ENCODE results near the gene PDE6D. TPM values are rescaled to one million over a fixed set of nuclear protein-coding genes. Genes with fewer than 3 reads are reported as not detected.

The PDE6D gene
- total RNA-seq, 1 donor from 2014 or later = 34.6 TPM

DNA sequence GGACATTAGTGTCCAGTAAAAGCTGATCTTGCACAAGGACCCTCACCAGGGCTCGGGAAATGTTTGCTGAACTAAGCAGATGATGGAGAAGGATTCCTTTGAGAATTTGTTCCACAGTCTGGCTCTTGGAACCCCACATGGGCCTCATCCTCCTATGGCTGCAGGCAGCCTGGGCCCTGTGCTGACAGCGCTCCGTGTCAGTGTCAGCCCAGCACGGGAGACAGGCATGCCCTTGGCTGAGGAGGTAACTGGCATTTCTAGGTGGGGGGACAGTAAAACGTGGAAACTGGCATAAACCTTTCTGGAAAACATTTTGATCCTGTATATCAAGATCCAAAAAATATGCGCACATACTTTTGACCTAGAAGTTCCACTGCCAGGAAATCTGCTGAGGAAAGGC lies 62.3 kb downstream of the PDE6D start:
- Histone ChIP-seq H3K27me3 (ENCODE audit: control insufficient read depth, insufficient read depth, low read length) (no peaks in the 10 kb centered on the region), H3K4me3 (ENCODE audit: low read depth, low read length) (no peak overlapping the region), H3K36me3 (ENCODE audit: control insufficient read depth, insufficient read depth, low read length) (no peaks in the 10 kb centered on the region)
- no peak for DNase-seq (ENCODE audit: low read depth)
- TF ChIP-seq, protein P1, sequence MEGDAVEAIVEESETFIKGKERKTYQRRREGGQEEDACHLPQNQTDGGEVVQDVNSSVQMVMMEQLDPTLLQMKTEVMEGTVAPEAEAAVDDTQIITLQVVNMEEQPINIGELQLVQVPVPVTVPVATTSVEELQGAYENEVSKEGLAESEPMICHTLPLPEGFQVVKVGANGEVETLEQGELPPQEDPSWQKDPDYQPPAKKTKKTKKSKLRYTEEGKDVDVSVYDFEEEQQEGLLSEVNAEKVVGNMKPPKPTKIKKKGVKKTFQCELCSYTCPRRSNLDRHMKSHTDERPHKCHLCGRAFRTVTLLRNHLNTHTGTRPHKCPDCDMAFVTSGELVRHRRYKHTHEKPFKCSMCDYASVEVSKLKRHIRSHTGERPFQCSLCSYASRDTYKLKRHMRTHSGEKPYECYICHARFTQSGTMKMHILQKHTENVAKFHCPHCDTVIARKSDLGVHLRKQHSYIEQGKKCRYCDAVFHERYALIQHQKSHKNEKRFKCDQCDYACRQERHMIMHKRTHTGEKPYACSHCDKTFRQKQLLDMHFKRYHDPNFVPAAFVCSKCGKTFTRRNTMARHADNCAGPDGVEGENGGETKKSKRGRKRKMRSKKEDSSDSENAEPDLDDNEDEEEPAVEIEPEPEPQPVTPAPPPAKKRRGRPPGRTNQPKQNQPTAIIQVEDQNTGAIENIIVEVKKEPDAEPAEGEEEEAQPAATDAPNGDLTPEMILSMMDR (IDR thresholded peaks at IDR 0.05; ENCODE audit: insufficient read depth, low read length, poor library complexity, severe bottlenecking) = no peak

DNA sequence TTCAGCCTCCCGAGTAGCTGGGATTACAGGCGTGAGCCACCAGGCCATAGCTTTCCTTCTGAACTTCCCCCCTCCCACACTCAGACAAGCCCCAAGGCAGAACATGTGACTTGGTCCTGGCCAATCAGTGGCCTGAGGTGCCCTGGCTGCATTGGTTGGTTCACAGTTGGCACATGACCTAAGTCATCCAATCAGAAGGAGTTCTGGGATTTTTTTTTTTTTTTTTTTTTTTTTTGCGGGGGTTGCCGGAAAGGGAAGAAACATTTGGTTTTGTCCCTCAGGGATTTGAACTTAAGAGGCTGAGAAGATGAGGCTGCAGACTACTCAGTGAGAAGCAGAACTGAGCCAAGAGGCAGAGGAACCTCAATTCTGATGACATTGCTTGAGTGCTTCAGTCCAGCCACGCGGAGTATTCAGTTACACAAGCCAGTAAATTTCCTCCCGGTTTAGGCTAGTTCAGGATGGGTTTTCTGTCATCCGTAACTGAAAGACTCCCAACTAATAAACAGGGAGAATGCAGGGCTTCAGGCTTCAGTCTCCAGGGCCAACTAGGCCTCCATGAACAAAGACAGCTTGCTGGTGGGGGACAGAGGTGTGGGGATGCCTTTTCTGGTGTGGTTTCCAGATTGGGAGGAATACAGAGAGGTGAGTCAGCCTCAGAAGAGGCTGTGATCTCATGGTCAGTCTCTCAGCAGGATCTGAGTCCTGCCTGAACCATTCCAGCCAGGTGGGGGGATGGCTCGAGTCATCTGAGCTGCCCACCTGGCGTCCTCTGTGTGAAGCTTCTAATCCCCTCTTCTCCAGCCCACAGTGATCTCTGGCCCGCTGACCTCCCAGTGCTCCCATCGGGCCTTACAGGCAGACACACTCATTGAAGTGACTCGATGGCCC lies 63.6 kb downstream of the PDE6D start:
- TF ChIP-seq, protein P1 (IDR thresholded peaks at IDR 0.05; ENCODE audit: insufficient read depth, low read length, poor library complexity, severe bottlenecking) = no peak
- no peak for DNase-seq (ENCODE audit: low read depth)
- Histone ChIP-seq H3K4me3 (ENCODE audit: low read depth, low read length) (peak overlapping the region; percentile 4), H3K27me3 (ENCODE audit: control insufficient read depth, insufficient read depth, low read length) (no peaks in the 10 kb centered on the region), H3K36me3 (ENCODE audit: control insufficient read depth, insufficient read depth, low read length) (no peaks in the 10 kb centered on the region)

DNA sequence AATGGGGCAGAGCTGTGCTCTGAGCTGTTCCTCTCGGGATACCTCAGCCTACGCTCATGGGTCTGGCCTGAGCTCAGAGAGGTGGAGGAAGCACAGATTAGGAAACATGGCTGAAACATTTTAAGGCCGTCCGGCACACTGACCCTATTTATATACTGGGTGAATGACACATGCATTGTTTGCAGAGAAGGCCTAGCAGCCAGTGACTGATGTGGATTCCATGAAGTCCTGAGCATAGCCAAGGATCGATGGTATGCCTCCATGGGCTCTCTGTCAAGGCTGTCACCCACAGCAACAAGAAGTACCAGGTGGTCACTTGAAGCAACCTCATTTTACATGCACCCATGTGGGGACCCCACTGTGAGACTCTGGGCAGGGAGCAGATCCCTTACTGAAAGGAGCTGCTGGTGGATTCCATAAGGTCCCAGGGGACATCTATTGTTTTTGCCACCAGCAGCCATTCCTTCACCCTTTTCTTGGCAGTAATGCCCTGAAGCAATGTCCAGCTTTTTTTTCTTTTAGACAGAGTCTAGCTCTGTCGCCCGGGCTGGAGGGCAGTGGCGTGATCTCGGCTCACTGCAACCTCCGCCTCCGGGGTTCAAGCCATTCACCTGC lies 64.3 kb downstream of the PDE6D start:
- Histone ChIP-seq H3K4me3 (ENCODE audit: low read depth, low read length) (no peak overlapping the region), H3K27me3 (ENCODE audit: control insufficient read depth, insufficient read depth, low read length) (no peaks in the 10 kb centered on the region), H3K36me3 (ENCODE audit: control insufficient read depth, insufficient read depth, low read length) (peaks cover 3% of the 10 kb centered on the region)
- DNase-seq (ENCODE audit: low read depth) = no peak
- TF ChIP-seq, protein P1 (IDR thresholded peaks at IDR 0.05; ENCODE audit: insufficient read depth, low read length, poor library complexity, severe bottlenecking) = no peak

DNA sequence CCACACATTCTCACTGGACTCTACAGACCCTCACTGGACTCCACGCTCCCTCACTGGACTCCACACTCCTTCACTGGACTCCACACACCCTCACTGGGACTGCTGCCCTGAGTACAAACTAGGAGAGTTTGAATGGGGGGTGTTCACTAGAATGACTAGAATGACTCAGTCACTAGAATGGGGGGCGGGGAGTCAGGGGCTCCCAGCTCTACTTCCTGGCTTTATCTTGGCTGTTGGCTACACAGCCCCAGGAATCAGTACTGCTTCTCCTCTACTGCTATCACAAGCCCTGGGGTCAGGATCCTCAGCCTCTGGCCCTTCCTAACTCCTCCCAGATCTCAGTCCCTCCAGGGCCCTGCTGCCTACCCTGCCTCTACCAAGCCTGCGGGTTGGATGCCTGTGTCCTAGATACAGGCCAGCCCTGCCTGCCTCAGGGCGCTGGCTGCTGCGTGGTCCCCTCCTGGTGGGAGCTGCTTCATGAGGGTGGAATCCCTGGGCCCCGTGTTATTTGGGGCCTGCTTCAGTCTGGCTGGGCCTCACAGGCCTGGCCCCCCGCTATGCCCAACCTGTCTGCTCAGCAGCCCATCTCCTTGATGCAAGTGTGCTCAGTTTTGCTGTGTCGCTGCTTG lies 65.0 kb downstream of the PDE6D start:
- TF ChIP-seq, protein P1 (IDR thresholded peaks at IDR 0.05; ENCODE audit: insufficient read depth, low read length, poor library complexity, severe bottlenecking) = no peak
- Histone ChIP-seq H3K36me3 (ENCODE audit: control insufficient read depth, insufficient read depth, low read length) (peaks cover 4% of the 10 kb centered on the region), H3K27me3 (ENCODE audit: control insufficient read depth, insufficient read depth, low read length) (no peaks in the 10 kb centered on the region), H3K4me3 (ENCODE audit: low read depth, low read length) (no peak overlapping the region)
- no peak for DNase-seq (ENCODE audit: low read depth)

DNA sequence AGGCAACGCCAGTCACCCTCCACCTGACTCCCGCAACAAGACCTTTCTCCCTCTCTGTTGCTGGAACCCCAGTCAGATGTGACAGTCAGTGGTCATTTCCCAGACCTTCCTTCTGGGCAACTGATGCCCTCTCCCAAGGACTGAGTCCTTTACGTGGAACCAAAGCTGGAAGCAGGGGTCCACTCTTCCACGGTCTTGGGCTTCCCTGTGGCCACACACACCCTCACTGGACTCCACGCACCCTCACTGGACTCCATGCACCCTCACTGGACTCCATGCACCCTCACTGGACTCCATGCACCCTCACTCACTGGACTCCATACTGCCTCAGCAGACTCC lies 65.6 kb downstream of the PDE6D start:
- TF ChIP-seq, protein P1 (IDR thresholded peaks at IDR 0.05; ENCODE audit: insufficient read depth, low read length, poor library complexity, severe bottlenecking) = no peak
- Histone ChIP-seq H3K4me3 (ENCODE audit: low read depth, low read length) (no peak overlapping the region), H3K27me3 (ENCODE audit: control insufficient read depth, insufficient read depth, low read length) (no peaks in the 10 kb centered on the region), H3K36me3 (ENCODE audit: control insufficient read depth, insufficient read depth, low read length) (peaks cover 4% of the 10 kb centered on the region)
- DNase-seq (ENCODE audit: low read depth) = no peak

All from kidney epithelial cell (primary cell).